Measurements from ENCODE around the gene CD99.

The CD99 gene

DNA sequence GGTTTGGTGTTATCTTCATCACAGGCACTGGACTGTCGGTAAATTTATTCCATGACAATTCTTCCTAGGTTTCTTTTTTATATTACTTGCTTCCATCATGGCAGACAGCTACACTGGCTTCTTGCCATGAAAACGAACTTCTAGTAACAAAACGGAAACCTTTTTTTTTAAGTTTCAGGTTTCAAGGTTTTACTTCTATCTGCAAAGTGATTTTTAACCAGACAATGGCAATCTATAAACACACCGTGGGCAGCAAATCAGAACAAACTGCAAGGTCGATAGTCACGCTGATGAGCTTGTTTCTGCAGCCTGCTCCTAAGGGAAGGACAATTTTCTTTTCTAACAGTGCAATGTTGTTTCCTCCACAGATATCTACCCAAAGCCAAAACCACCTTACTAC, 90.6 kb downstream of the CD99 start:
- DNase-seq (ENCODE audit: low read depth in 1 of 2, low spot score in 1 of 2), result no peak
- TF ChIP-seq JUND (IDR thresholded peaks at IDR 0.05; ENCODE audit: low read depth), result no peak

DNA sequence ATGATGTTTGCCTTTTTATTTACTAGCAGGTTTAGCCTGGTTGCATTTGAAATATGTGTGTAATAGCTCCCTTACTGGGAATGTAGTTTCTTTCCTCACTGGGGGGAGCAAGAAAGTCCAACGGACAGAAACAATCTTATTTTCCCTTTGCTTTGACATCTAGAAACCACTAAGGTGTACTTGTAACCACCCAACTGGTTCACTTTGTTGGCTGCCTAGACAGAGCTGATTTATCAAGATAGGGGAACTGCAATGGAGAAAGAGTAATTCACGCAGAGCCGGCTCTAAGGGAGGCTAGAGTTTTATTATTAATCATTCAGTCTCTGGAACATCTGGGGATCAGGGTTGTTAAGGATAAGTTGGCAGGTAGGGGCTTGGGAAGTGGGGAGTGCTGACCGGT, 91.1 kb downstream of the CD99 start:
- no peak for DNase-seq (ENCODE audit: low read depth in 1 of 2, low spot score in 1 of 2)
- no peak for TF ChIP-seq JUND (IDR thresholded peaks at IDR 0.05; ENCODE audit: low read depth)
- in situ Hi-C loops (cut with HindIII; ENCODE audit: low pct_unique_long_range_greater_than_20kb, low sequenced_read_pairs), result no loop called here

More for the DNA sequence above, 90.6 kb downstream of the CD99 start:
- in situ Hi-C loops (cut with HindIII; ENCODE audit: low pct_unique_long_range_greater_than_20kb, low sequenced_read_pairs), result no loop called here

DNA sequence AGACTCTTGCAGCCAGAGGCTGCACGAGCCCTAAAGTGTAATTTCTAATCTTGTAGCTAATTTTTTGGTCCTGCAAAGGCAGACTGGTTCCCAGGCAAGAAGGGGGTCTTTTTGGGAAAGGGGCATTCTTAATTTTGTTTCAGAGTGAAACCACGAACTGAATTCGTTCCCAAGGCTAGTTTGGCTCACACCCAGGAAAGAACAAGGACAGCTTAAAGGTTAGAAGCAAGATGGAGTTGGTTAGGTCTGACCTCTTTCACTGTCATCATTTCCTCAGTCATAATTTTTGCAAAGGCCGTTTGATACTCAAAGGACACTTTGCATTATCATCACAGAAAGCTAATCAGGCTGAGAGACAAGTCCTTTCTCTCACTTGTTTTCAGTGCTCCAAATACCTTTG, 91.7 kb downstream of the CD99 start:
- no peak for TF ChIP-seq JUND (IDR thresholded peaks at IDR 0.05; ENCODE audit: low read depth)
- in situ Hi-C loops (cut with HindIII; ENCODE audit: low pct_unique_long_range_greater_than_20kb, low sequenced_read_pairs), result no loop called here
- DNase-seq (ENCODE audit: low read depth in 1 of 2, low spot score in 1 of 2), result no peak

DNA sequence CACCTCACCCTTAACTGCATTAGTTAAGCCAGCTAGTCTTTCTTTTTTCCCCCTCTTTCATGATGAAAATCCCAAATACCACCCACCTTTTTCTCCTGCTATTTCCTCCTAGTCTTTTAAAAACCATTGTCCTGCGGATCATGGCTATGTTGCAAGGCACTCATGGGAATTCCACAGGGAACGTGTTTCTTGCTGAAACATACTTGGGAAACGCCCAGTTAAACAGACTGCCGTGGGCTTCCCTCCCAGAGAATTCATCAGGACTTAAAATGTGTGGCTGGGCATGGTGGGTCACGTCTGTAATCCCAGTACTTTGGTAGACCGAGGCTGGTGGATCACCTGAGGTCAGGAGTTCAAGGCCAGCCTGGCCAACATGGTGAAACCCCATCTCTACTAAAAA, 92.9 kb downstream of the CD99 start:
- no peak for TF ChIP-seq JUND (IDR thresholded peaks at IDR 0.05; ENCODE audit: low read depth)

DNA sequence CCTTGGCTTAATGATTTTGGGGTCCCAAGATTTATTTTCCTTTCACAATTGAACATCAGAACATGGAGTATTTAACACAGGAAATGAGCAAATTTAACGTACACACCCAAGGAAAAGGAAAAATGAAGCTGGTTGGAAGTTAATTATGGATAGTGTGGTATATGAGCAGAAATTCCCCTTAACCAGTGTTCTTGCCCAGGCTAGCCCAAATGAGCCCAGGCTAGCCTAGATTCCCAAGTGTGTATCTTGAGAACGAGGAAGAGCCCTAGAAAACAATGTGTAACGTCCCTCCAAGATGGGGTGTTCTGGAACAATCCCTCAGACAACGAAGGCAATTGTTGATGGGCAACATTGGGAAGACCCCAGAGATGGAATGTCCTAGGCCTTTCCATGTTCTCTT, 94.4 kb downstream of the CD99 start:
- in situ Hi-C loops (cut with HindIII; ENCODE audit: low pct_unique_long_range_greater_than_20kb, low sequenced_read_pairs), result no loop called here
- no peak for DNase-seq (ENCODE audit: low read depth in 1 of 2, low spot score in 1 of 2)
- TF ChIP-seq JUND (IDR thresholded peaks at IDR 0.05; ENCODE audit: low read depth), result no peak

More for the DNA sequence above, 92.9 kb downstream of the CD99 start:
- in situ Hi-C loops (cut with HindIII; ENCODE audit: low pct_unique_long_range_greater_than_20kb, low sequenced_read_pairs), result no loop called here
- DNase-seq (ENCODE audit: low read depth in 1 of 2, low spot score in 1 of 2), result no peak

DNA sequence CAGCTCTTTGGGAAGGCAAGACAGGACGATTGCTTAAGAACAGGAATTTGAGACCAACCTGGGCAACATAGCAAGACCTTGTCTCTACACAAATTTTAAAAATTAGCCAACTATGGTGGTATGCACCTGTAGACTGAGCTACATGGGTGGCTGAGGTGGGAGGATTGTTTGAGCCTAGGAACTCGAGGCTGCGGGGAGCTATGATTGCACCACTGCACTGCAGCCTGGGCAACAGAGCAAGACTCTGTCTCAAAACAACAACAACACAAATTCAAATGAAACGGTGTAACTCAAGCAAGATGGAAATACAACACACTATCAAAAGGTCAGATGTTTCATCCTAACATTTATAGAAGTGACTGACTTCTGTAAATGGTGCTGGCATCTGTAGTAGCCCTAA, 97.9 kb downstream of the CD99 start:
- TF ChIP-seq JUND (IDR thresholded peaks at IDR 0.05; ENCODE audit: low read depth), result no peak
- in situ Hi-C loops (cut with HindIII; ENCODE audit: low pct_unique_long_range_greater_than_20kb, low sequenced_read_pairs), result no loop called here
- DNase-seq (ENCODE audit: low read depth in 1 of 2, low spot score in 1 of 2), result no peak

DNA sequence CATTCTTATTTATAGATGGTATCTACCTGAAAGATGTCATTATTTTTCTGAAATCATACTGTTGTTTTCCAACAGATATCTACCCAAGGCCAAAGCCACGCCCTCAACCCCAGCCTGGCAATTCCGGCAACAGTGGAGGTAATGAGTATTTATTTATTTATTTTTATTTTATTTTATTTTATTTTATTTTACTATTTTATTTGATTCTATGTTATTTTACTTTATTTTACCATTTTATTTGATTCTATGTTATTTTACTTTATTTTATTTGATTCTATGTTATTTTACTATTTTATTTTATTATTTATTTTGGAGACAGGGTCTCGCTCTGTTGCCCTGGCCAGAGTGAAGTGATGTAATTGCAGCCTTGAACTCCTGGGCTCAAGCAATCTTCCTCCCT, 98.5 kb downstream of the CD99 start:
- in situ Hi-C loops (cut with HindIII; ENCODE audit: low pct_unique_long_range_greater_than_20kb, low sequenced_read_pairs), result no loop called here
- TF ChIP-seq JUND (IDR thresholded peaks at IDR 0.05; ENCODE audit: low read depth), result no peak
- DNase-seq (ENCODE audit: low read depth in 1 of 2, low spot score in 1 of 2), result no peak
